Liver (tissue), 3 donors: ENCODE results near the gene HS1BP3.

Experiments used
- CTCF ChIP-seq: fragments of 150-350 bp; IDR thresholded peaks from 2 replicates; pipeline ENCODE4 v1.5.1; 2017; ENCODE audit warnings: improper control_type of control experiment, low read depth, low read length; ENCODE audit not compliant: missing input control
- EGR1 ChIP-seq, 2 donors: IDR thresholded peaks; 2 replicates each; pipeline ENCODE4 v1.6.1; 2016 to 2018; ENCODE audit warnings: antibody characterized with exemption in 2 of 2, low read depth in 2 of 2
- FOXA1 ChIP-seq: IDR thresholded peaks from 2 replicates; pipeline ENCODE4 v1.6.1; 2016; ENCODE audit warnings: antibody characterized with exemption
- GABPA ChIP-seq, 2 donors: IDR thresholded peaks in 1 of 2; conservative IDR thresholded peaks in 1 of 2; 2 replicates each; pipeline ENCODE4 v1.6.1; 2016; ENCODE audit warnings: antibody characterized with exemption in 2 of 2, mild to moderate bottlenecking in 1 of 2, moderate library complexity in 1 of 2
- JUND ChIP-seq, 2 donors: IDR thresholded peaks; 2 replicates each; pipeline ENCODE4 v1.6.1; 2016; ENCODE audit warnings: antibody characterized with exemption in 2 of 2
- MAX ChIP-seq: IDR thresholded peaks from 2 replicates; pipeline ENCODE4 v1.6.1; 2016; ENCODE audit warnings: antibody characterized with exemption
- NR2F2 ChIP-seq: IDR thresholded peaks from 2 replicates; pipeline ENCODE4 v1.6.1; 2016; ENCODE audit warnings: antibody characterized with exemption
- RAD21 ChIP-seq, 2 donors: IDR thresholded peaks; 2 replicates each; pipeline ENCODE4 v1.6.1; 2016; ENCODE audit warnings: antibody characterized with exemption in 2 of 2, mild to moderate bottlenecking in 2 of 2
- REST ChIP-seq: IDR thresholded peaks from 2 replicates; pipeline ENCODE4 v1.6.1; 2016; ENCODE audit warnings: antibody characterized with exemption, mild to moderate bottlenecking
- RXRA ChIP-seq, 2 donors: IDR thresholded peaks; 2 replicates each; pipeline ENCODE4 v1.6.1; 2017 to 2018; ENCODE audit warnings: antibody characterized with exemption in 2 of 2, mild to moderate bottlenecking in 1 of 2
- SP1 ChIP-seq: IDR thresholded peaks from 2 replicates; pipeline ENCODE4 v1.6.1; 2018; ENCODE audit warnings: antibody characterized with exemption, mild to moderate bottlenecking
- TAF1 ChIP-seq: conservative IDR thresholded peaks from 2 replicates; pipeline ENCODE4 v1.6.1; 2016; ENCODE audit warnings: antibody characterized with exemption, mild to moderate bottlenecking
- YY1 ChIP-seq: IDR thresholded peaks from 2 replicates; pipeline ENCODE4 v1.6.1; 2016; ENCODE audit warnings: antibody characterized with exemption, mild to moderate bottlenecking
- ZBTB33 ChIP-seq: IDR thresholded peaks from 2 replicates; pipeline ENCODE4 v1.6.1; 2016; ENCODE audit warnings: antibody characterized with exemption
- donor health status: healthy.
- donor health status: healthy.

GRCh38 chr2:20671036-20671735, 20.3 kb upstream of the HS1BP3 start:
- no peak for TF ChIP-seq CTCF
- no peak for TF ChIP-seq MAX
- no peak for TF ChIP-seq EGR1 (IDR thresholded peaks at IDR 0.05; ENCODE audit: low read depth in 2 of 2)
- no peak for TF ChIP-seq ZBTB33
- TF ChIP-seq SP1, result no peak
- TF ChIP-seq YY1, result no peak
- TF ChIP-seq RAD21 (IDR thresholded peaks at IDR 0.05), result no peak
- no peak for TF ChIP-seq NR2F2
- no peak for TF ChIP-seq RXRA (IDR thresholded peaks at IDR 0.05)
- TF ChIP-seq GABPA (IDR thresholded peaks at IDR 0.05 in 1 of 2, conservative IDR thresholded peaks at IDR 0.05 in 1 of 2), result no peak
- TF ChIP-seq FOXA1, result no peak
- no peak for TF ChIP-seq TAF1
- TF ChIP-seq JUND (IDR thresholded peaks at IDR 0.05), result no peak
- no peak for TF ChIP-seq REST
